Stomach smooth muscle (tissue), 2 donors: Measurements from ENCODE around the gene GBX1.

ENCODE experiments used
- H3K27ac ChIP-seq: one replicate; pipeline ENCODE4 v1.7.0; 2013; ENCODE audit warnings: mild to moderate bottlenecking, low read length, inconsistent platforms
- H3K27me3 ChIP-seq, 2 donors: one replicate each; pipeline ENCODE4 v1.7.0; 2013; ENCODE audit warnings: low read length in 2 of 2; ENCODE audit not compliant: insufficient read depth in 2 of 2, control insufficient read depth in 1 of 2
- H3K36me3 ChIP-seq, 2 donors: one replicate each; pipeline ENCODE4 v1.7.0; 2013; ENCODE audit warnings: low read length in 2 of 2; ENCODE audit not compliant: control insufficient read depth in 2 of 2, insufficient read depth in 2 of 2
- H3K4me1 ChIP-seq: one replicate; pipeline ENCODE4 v1.7.0; 2013; ENCODE audit warnings: low read length; ENCODE audit not compliant: control insufficient read depth, insufficient read depth
- H3K4me3 ChIP-seq, 2 donors: one replicate each; pipeline ENCODE4 v1.7.0; 2013; ENCODE audit warnings: low read length in 2 of 2
- H3K9ac ChIP-seq, 2 donors: one replicate each; pipeline ENCODE4 v1.7.0; 2013; ENCODE audit warnings: low read length in 2 of 2, mild to moderate bottlenecking in 1 of 2
- H3K9me3 ChIP-seq, 2 donors: one replicate each; pipeline ENCODE4 v1.7.0; 2013; ENCODE audit warnings: low read length in 2 of 2; ENCODE audit not compliant: control insufficient read depth in 2 of 2
- donor health status: healthy.
- donor health status: Pancreatic carcinoma.

Gene GBX1

DNA sequence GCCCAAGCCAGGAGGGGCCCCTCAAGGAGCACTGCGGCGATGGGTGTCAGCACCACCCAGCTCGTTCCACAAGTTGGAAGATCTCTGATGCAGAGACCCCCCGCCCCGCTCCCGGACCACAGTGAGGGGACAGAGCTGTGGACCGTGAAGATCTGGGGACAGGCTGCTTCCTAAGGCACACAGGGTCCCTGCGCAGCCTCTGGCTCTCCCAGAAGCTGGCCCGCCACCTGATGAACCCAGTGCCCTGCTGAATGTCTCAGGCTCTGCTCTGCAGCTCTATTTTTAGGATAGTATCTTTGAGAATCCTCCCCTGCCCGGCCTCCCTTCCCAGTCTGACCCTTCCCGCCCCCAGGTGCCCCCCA lies 29.7 kb downstream of the GBX1 start:
- H3K27ac ChIP-seq, result no peak overlapping the region
- H3K36me3 ChIP-seq, result peaks cover 36 to 56% of the 10 kb centered on the region in 2 donors
- H3K4me1 ChIP-seq, result no peaks in the 10 kb centered on the region
- H3K27me3 ChIP-seq, result no peaks in the 10 kb centered on the region
- H3K9ac ChIP-seq, result no peak overlapping the region
- no peaks in the 10 kb centered on the region for H3K9me3 ChIP-seq
- H3K4me3 ChIP-seq, result no peak overlapping the region

DNA sequence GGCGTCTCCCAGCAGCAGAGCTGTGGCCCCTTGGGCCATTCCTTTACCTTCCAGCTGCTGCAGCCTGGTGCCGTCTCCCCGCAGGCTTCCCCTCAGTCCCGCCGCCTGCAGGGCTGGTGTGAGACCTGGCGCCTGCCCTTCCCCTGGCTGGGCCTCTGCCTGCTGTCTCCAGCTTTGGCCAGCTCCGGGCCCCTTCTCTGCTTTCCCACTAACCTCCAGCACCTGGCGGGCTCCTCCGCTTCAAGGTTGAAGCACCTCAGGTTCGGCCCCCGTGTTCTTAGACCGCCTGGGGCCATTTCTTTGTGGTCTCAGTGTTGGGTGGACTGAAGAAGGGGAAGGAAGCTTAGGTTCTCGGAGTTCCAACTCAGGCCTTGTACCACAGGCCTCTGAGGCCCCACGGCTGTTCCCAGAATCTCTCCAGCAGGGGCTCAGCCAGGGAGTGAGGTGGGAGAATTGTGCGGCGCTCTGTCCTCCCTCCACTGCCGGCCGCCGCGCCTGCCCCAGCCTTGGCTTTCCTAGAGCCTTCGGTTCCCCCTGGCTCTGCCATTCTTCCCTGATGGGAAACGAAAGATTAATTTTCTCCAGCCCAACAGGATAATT lies 30.3 kb downstream of the GBX1 start:
- peaks cover 38 to 55% of the 10 kb centered on the region in 2 donors for H3K36me3 ChIP-seq
- no peak overlapping the region for H3K4me3 ChIP-seq
- H3K9me3 ChIP-seq, result no peaks in the 10 kb centered on the region
- H3K4me1 ChIP-seq, result no peaks in the 10 kb centered on the region
- H3K9ac ChIP-seq, result no peak overlapping the region
- no peaks in the 10 kb centered on the region for H3K27me3 ChIP-seq
- no peak overlapping the region for H3K27ac ChIP-seq

DNA sequence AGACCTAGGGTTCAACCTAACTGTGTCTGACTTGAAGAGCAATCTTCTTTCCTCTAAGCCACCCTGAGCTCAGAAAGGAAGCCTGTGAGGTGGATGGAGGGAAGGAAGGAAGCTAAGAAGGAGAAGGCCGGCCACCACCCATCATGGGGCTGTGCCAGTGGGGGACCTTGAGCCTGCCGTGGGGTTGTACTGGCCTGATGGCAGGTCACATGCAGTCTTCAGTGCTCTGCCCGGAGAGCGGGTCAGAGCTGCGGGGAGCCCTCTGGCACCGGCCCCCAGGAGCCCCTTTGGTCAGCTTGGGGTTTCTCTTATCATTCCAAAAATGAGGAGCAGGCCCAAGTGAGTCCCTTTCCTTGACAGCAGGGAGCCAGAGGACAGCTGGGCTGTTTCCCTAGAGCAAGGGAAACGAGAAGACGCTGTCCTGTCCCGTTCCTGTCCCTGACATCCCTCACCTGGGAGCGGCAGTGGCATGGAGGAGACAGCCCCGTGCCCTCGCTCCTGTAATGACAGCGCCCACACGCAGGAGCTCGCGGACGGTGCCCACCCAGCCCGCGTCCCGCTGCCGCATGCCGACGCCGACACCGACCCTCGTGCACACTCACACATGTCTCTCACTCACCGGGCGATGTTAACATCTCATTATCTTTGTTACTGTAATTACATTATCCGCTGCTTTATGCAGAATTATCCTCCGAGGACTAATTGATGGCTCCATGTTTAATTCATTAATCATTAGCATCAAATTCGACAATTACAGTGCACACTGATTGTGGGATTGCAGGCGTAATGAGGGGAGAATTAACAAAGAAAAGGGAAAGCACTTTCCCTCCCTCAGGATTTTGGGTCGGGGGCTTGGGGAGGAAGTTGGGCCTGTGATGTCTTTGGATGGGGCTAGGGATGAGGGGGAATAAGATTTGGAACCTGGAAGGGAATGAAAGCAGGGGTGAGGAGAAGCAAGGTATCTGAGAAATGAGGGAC lies 31.3 kb downstream of the GBX1 start:
- H3K4me1 ChIP-seq, result no peaks in the 10 kb centered on the region
- H3K9ac ChIP-seq, result no peak overlapping the region
- no peak overlapping the region for H3K27ac ChIP-seq
- H3K36me3 ChIP-seq, result peaks cover 32 to 51% of the 10 kb centered on the region in 2 donors
- H3K9me3 ChIP-seq, result no peaks in the 10 kb centered on the region
- no peak overlapping the region for H3K4me3 ChIP-seq
- H3K27me3 ChIP-seq, result no peaks in the 10 kb centered on the region

GRCh38 chr7:151135525-151135845 lies 32.0 kb downstream of the GBX1 start:
- H3K9ac ChIP-seq, result no peak overlapping the region
- H3K27me3 ChIP-seq, result no peaks in the 10 kb centered on the region
- peaks cover 28 to 49% of the 10 kb centered on the region in 2 donors for H3K36me3 ChIP-seq
- no peak overlapping the region for H3K4me3 ChIP-seq
- no peak overlapping the region for H3K27ac ChIP-seq
- no peaks in the 10 kb centered on the region for H3K4me1 ChIP-seq
- no peaks in the 10 kb centered on the region for H3K9me3 ChIP-seq

GRCh38 chr7:151134743-151135524 lies 32.6 kb downstream of the GBX1 start:
- Histone ChIP-seq H3K9ac (no peak overlapping the region), H3K4me3 (no peak overlapping the region), H3K27ac (no peak overlapping the region), H3K36me3 (peaks cover 25 to 51% of the 10 kb centered on the region in 2 donors), H3K9me3 (no peaks in the 10 kb centered on the region), H3K4me1 (no peaks in the 10 kb centered on the region), H3K27me3 (no peaks in the 10 kb centered on the region)

DNA sequence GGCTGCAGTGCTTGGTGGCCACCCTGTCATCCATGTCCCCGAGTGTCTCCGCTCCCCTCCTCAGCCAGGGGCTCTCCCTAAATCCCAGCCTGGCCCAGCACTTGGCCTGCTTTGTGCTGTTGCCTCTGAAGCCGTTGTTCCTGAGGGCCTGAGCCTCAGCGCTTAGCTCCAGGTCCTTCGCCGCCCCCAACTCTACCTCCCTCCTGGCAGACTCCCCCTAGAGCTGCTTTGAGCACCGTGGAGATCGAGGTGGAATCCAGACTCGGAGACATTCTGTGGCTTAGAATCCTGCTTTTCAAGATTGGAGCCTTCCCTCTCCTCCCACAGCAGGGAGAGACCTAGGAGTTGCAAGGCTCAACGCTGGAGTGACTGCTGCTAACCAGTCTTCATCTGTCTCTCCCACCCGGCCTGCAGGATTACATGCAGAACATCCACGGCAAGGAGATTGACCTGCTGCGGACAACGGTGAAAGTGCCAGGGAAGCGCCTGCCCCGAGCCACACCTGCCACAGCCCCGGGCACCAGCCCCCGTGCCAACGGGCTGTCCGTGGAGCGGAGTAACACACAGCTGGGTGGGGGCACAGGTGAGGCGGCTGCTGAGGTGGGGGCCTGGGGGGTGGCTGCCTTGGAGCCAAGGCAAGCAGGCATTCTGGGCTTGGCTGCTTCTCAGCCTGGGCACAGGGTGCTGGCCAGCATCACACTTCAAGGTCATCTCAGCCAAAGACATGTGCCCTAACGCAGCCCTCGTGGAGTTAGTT lies 33.3 kb downstream of the GBX1 start:
- H3K9me3 ChIP-seq, result no peaks in the 10 kb centered on the region
- H3K4me1 ChIP-seq, result no peaks in the 10 kb centered on the region
- no peaks in the 10 kb centered on the region for H3K27me3 ChIP-seq
- no peak overlapping the region for H3K9ac ChIP-seq
- H3K36me3 ChIP-seq, result peaks cover 25 to 55% of the 10 kb centered on the region in 2 donors
- no peak overlapping the region for H3K27ac ChIP-seq
- no peak overlapping the region for H3K4me3 ChIP-seq

DNA sequence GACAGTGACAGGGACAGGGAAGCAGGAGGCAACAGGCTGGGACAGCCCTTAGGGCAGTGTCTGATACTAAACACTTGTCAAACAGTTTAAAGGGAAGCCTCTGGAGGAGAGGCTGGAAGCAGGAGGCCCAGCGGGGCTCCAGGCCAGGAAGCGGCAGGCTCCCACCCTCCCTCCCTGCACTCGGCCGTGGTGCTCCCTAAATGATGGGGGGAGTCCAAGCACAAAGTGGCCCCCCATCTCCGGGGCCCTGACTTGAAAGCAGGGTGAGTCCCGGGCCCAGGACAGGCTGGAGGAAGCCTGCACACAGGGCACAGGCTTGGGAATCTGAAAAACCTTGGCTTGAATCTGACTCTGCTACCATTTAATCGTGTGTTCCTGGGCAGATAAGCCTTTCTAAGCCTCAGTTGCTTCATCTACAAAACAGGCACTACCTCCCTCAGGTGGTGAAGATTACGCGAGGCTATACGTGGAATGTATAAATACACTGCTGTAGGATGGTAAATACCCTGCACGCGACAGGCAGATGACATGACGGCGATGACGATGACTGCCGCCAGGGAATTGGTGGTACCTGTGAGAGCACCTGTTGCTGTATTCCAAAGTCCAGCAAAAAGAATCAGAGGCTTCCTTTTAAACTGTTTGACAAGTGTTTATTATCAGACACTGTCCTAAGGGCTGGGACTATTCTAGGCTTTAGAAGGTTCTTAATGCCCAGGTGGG lies 34.1 kb downstream of the GBX1 start:
- Histone ChIP-seq H3K9me3 (no peaks in the 10 kb centered on the region), H3K36me3 (peaks cover 31 to 61% of the 10 kb centered on the region in 2 donors)

GRCh38 chr7:151132461-151133205 lies 34.9 kb downstream of the GBX1 start:
- Histone ChIP-seq H3K27ac (no peak overlapping the region), H3K4me1 (no peaks in the 10 kb centered on the region), H3K36me3 (peaks cover 37 to 67% of the 10 kb centered on the region in 2 donors), H3K9me3 (no peaks in the 10 kb centered on the region), H3K9ac (no peak overlapping the region), H3K27me3 (no peaks in the 10 kb centered on the region), H3K4me3 (no peak overlapping the region)

More for the DNA sequence above, 34.1 kb downstream of the GBX1 start:
- Histone ChIP-seq H3K4me3 (no peak overlapping the region), H3K9ac (no peak overlapping the region), H3K27me3 (no peaks in the 10 kb centered on the region), H3K27ac (no peak overlapping the region), H3K4me1 (no peaks in the 10 kb centered on the region)

GRCh38 chr7:151131592-151132293 lies 35.8 kb downstream of the GBX1 start:
- no peak overlapping the region for H3K27ac ChIP-seq
- no peaks in the 10 kb centered on the region for H3K27me3 ChIP-seq
- H3K9me3 ChIP-seq, result no peaks in the 10 kb centered on the region
- no peak overlapping the region for H3K9ac ChIP-seq
- H3K36me3 ChIP-seq, result peaks cover 37 to 67% of the 10 kb centered on the region in 2 donors
- H3K4me3 ChIP-seq, result no peak overlapping the region
- H3K4me1 ChIP-seq, result no peaks in the 10 kb centered on the region
